Measurements from ENCODE around the gene CCDC191.

DNA sequence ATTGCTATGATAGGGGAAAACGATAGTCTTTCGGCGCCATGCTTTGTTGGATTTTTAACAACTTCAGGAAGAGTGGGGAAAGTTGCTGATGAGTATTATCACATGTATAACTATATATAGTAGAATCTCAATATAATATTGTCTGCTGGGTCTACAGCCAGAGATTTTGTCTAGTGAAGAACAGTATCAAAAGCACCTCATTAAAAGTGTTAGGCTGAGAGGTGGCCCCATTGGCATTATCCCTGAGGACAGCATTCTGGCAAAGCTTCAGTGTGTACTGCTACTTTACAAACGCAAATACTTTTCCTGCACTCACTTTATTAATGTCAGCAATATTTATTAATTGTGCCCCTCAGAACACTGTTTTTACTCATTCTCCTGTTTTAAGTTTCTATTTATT, 12.0 kb upstream of the CCDC191 start:
- TF ChIP-seq, protein P1, sequence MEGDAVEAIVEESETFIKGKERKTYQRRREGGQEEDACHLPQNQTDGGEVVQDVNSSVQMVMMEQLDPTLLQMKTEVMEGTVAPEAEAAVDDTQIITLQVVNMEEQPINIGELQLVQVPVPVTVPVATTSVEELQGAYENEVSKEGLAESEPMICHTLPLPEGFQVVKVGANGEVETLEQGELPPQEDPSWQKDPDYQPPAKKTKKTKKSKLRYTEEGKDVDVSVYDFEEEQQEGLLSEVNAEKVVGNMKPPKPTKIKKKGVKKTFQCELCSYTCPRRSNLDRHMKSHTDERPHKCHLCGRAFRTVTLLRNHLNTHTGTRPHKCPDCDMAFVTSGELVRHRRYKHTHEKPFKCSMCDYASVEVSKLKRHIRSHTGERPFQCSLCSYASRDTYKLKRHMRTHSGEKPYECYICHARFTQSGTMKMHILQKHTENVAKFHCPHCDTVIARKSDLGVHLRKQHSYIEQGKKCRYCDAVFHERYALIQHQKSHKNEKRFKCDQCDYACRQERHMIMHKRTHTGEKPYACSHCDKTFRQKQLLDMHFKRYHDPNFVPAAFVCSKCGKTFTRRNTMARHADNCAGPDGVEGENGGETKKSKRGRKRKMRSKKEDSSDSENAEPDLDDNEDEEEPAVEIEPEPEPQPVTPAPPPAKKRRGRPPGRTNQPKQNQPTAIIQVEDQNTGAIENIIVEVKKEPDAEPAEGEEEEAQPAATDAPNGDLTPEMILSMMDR (IDR thresholded peaks at IDR 0.05; ENCODE audit: borderline replicate concordance, extremely low read depth, low read length, poor library complexity, severe bottlenecking), result no peak
- no peak for TF ChIP-seq EZH2 (IDR thresholded peaks at IDR 0.05; ENCODE audit: borderline replicate concordance, low read depth, low read length, severe bottlenecking)
